Activated CD4-positive, alpha-beta T cell treated with anti-CD3 and anti-CD28 coated beads for 1 hour (primary cell): ENCODE measurements around the gene ANKRD62.

Experiments
- DNase-seq: peaks from one replicate; pipeline ENCODE4 v3.0.0-alpha.2; 2020

Gene ANKRD62

GRCh38 chr18:12093520-12094257, at the start of gene ANKRD62:
Gene ANKRD62 (plus strand): TSS chr18:12093843. CDS start chr18:12094018, 175 bp downstream.
- no peak for DNase-seq

- DNase-seq, result no peak
These were observed 49.1 kb upstream of the ANKRD62 start for GRCh38 chr18:12044591-12044990.

GRCh38 chr18:12046046-12046750, 47.4 kb upstream of the ANKRD62 start:
- no peak for DNase-seq

DNA sequence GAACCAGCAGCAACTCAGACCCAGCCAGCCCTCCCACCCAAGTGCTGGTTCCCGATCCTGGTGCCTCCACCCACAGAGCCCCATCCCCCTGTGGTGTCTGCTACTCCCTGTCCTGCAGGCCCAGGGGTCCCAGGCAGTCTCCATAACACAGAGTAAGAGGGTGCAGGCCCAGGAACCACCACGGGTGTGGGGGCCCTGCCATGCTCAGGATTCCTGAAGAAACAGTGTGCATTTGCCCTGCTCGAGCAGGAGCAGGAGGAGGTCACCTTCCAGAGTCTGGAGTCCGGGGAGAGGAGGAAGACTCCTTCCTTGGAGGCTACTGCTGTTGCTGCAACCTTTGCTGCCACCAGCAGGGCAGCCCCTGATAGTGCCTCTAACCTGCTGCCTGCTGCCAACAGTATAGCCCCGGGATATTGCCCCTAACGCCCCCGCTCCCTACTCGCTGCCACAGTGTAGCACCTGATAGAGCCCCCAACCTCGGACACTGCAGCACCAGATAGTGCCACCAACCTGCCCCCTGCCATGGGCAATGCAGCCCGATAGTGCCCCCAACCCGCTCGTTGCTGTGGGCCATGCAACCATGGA, 46.8 kb upstream of the ANKRD62 start:
- no peak for DNase-seq

DNA sequence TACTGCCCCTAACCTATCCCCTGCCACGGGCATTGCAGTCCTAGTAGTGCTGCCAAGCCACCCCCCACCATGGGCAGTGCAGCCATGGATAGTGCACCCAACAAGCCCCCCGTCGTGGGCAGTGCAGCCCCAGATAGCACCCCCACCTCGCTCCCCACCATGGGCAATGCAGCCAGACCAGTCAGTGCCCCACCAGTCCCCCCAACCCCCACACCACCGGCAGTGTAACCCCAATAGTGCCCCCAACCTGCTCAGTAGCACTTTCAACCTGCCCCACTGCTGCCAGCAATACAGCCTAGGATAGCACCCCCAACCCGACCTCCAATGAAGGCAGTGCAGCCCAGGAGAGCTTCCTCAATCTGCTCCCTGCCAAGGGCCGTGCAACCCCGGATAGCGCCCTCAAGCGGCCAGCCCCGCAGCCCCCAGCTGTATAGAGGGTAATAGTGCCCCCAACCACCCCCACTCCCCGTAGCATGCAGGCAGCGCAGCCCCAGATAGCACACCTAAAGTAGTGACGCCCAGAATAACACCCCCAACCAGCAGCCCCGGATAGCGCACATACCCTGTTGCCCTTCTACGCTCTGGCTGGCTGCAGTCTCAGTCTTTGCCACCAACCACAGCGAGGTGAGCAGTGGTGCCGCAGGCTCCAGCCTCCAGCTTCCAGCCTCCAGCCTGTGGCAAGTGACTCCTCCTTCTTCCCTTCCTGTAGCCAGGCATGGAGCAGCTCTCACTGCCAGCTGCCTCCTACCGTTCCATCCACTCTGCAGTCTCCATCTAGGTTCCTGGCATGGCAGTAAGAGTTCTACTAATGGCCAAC, 45.4 kb upstream of the ANKRD62 start:
- DNase-seq, result no peak

GRCh38 chr18:12048827-12049175, 44.8 kb upstream of the ANKRD62 start:
- DNase-seq, result no peak

- no peak for DNase-seq
These were observed 43.4 kb upstream of the ANKRD62 start for GRCh38 chr18:12049978-12050811.

GRCh38 chr18:12052866-12053265, 40.8 kb upstream of the ANKRD62 start:
- DNase-seq, result no peak

- DNase-seq, result no peak
These were observed 40.4 kb upstream of the ANKRD62 start for GRCh38 chr18:12053289-12053688.

DNA sequence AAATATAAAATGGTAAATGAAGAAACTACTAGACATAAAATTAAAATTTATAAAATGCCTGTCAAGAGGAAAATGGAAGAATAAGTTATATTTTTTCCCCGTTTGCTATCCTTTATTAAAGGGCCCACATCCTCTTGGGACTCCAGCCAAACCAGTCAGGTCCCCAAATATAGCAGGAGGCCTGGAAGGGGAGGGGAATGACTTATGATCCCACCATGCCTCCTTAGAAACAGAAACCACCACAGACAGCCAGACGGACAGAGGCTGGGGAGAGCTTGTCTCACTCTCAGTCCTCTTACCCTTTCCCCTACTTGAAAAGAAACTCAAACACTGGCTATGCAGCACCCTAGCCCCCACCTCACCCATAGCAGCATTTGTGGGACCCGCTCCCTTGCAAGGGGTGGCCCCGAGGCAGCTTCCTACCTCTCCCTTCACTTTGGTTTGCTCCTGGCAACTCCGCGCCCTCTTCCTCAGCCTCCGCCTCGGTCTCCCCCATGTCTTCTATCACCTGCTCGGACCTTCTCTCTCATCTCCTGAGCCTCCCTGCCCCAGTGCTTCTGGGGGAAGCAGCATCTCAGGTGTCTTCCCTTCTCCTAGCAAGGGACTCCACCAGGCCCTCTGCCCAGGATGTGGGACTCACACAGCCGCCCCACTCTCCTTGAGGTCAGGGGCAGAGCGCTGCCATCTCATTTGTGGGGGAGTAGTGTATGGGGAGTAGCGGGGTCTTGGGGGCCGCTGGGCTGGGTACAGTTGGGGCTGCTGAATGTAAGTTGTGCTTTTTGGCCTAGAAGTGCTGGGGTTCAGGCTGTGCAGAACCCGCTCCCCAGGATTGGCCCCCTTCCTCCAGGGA, 37.4 kb upstream of the ANKRD62 start:
- no peak for DNase-seq

GRCh38 chr18:12056884-12057402, 36.7 kb upstream of the ANKRD62 start:
- no peak for DNase-seq

GRCh38 chr18:12057419-12058039, 36.1 kb upstream of the ANKRD62 start:
- no peak for DNase-seq

- no peak for DNase-seq
These were observed 34.1 kb upstream of the ANKRD62 start for GRCh38 chr18:12059334-12060181.

DNA sequence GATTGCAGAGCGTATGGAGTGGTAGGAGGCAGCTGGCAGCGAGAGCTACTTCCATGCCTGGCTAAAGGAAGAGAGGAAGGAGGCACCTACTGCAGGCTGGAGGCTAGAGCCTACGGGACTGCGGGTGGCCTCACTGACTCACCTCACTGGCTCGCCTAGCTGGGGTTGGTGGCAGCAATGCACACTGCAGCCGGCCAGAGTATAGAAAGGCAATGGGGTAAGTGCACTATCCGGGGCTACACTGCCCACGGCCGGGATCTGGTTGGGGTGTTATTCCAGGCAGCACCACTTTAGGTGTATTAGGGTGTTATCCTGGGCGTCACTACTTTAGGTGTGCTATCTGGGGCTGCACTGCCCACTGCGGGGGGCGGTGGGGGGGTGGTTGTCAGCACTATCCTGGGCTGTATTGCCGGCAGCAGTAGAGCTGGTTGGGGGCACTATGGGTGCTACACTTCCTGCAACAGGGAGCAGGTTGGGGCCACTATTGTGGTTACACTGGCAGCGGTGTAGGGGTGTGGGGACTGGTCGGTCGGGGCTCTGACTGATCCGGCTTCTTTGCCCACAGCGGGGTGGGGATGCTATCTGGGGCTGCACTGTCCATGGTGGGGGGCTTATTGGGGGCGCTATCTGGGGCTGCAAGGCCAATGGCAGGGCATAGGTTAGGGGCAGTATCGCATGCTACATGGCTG, 33.3 kb upstream of the ANKRD62 start:
- no peak for DNase-seq

DNA sequence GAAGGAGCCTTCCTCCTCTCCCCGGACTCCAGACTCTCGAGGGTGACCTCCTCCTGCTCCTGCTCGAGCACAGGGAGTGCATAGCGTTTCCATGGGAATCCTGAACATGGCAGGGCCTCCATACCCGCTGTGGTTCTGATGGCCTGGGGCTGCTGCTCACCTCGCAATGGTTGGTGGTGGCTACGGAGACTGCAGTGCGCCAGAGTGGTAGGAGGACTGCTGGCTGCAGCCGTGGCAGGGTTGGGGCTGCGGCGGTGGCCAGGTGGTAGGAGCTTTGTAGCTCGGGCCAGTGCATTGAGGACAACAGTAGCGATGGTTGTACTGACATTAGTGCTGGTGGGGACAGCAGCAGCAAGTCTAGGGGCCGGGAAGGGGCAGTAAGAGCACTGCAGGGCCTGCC, 32.0 kb upstream of the ANKRD62 start:
- DNase-seq, result no peak

- no peak for DNase-seq
These were observed 30.7 kb upstream of the ANKRD62 start for GRCh38 chr18:12062974-12063373.

- no peak for DNase-seq
These were observed 29.4 kb upstream of the ANKRD62 start for GRCh38 chr18:12064086-12064763.

- DNase-seq, result no peak
These were observed 28.2 kb upstream of the ANKRD62 start for GRCh38 chr18:12065397-12065796.
